T-helper 2 cell treated with Interferon-gamma antibody and Interleukin-4, amounts not matched to agents 5 μg/mL and 100 μg/mL, for 36 hours (primary cell): ENCODE results near the gene DGKB.

Experiments
- DNase-seq: peaks from one replicate; pipeline ENCODE4 v3.0.0; 2021; ENCODE audit warnings: low spot score
- H3K27ac Mint-ChIP-seq: one replicate; pipeline ENCODE4 v1.8.0; 2021; ENCODE audit warnings: mild to moderate bottlenecking, mixed read lengths
- H3K27me3 Mint-ChIP-seq: one replicate; pipeline ENCODE4 v1.8.0; 2021; ENCODE audit warnings: low read depth, mixed read lengths
- H3K36me3 Mint-ChIP-seq: one replicate; pipeline ENCODE4 v1.8.0; 2021; ENCODE audit warnings: low read depth, mixed read lengths
- H3K4me1 Mint-ChIP-seq: one replicate; pipeline ENCODE4 v1.8.0; 2021; ENCODE audit warnings: low read depth, mixed read lengths
- H3K4me3 Mint-ChIP-seq: one replicate; pipeline ENCODE4 v1.8.0; 2022; ENCODE audit warnings: mild to moderate bottlenecking, moderate library complexity, mixed read lengths
- H3K9me3 Mint-ChIP-seq: one replicate; pipeline ENCODE4 v1.8.0; 2021; ENCODE audit warnings: mixed read lengths

DGKB gene

DNA sequence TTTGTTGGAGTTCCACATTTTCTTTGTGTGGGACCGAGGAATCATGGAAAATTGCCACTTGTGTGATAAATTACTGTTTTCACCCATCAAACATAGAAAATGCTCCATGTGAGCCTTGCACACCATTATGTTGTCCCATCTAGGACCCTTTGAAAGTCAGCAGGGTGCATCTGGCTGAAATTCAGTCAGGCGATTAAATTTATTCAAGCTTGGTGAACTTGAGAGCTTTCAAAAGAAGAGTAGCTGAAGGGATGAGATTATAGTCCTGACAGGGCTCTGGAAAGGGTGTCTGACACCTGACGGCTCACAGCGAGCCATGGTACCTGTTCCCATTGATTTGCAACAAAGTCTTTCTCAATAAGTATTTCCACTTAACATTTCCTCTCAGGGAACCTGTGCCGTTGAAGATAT lies 513.4 kb downstream of the DGKB start:
- Mint-ChIP-seq H3K9me3 (peaks cover 4% of the 10 kb centered on the region), H3K36me3 (no peaks in the 10 kb centered on the region), H3K4me1 (no peaks in the 10 kb centered on the region)

DNA sequence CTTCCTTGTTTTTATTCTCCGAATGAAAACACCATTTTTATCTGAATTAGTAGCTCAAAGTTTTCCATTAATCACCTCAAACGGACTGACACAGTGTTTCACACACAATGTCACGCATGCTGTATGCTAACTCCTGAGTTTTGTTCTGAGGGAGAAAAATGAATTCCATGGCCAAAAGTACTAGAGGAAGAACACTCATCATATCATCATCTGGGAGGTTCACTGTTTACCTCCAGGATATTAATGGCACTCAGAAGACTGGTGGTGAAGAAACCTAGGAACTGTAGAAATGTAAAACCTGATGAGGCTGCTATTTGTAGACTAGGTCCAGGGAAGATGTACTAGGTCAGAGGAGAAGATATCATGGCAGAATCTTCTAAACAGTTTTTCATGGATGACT lies 517.5 kb downstream of the DGKB start:
- no peak for DNase-seq
- Mint-ChIP-seq H3K27me3 (no peaks in the 10 kb centered on the region), H3K9me3 (peaks cover 20% of the 10 kb centered on the region), H3K4me3 (no peak overlapping the region), H3K4me1 (no peaks in the 10 kb centered on the region), H3K27ac (no peak overlapping the region), H3K36me3 (no peaks in the 10 kb centered on the region)

More for the DNA sequence above, 513.4 kb downstream of the DGKB start:
- Mint-ChIP-seq H3K4me3 (no peak overlapping the region), H3K27me3 (no peaks in the 10 kb centered on the region), H3K27ac (no peak overlapping the region)
- DNase-seq = no peak

DNA sequence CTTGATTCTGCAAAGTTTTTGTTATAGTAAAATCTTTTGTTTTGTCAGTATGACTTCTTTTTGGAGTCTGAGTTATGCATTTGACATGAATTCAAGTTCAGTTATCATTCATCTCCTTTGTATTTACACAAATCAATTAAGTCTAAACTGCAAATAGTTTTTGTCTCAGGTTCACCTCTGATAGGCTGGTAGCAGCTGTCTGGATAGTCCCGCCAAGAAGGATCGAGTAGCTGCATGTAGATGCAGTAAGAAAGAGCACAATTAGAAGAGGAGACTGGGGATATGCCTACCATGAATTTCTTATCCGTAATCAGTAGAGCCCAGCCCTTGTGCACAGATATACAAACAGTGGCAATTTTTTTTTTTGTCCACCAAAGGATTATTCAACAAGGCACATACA lies 520.6 kb downstream of the DGKB start:
- no peaks in the 10 kb centered on the region for H3K36me3 Mint-ChIP-seq
- H3K4me3 Mint-ChIP-seq = no peak overlapping the region
- H3K27me3 Mint-ChIP-seq = no peaks in the 10 kb centered on the region
- peaks cover 20% of the 10 kb centered on the region for H3K9me3 Mint-ChIP-seq
- no peak overlapping the region for H3K27ac Mint-ChIP-seq
- no peaks in the 10 kb centered on the region for H3K4me1 Mint-ChIP-seq
- no peak for DNase-seq

DNA sequence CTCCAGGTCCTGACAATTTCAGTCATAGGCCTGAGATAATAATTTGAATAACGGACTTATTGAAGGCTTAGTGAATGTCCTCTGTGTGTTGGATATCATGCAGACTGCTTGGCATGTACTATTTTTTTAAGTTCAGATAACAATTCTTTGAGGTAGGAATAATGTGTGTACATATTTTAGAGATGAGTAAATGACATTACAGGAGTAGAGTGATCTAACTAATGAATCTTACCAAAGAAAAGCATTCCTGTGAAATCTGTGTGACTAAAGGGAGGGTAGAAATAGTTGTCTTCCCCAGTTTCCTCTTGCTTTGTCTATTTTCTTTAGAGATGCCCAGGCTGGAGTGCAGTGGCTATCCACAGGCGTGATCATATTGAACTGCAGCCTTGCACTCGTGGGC lies 521.2 kb downstream of the DGKB start:
- Mint-ChIP-seq H3K4me3 (no peak overlapping the region), H3K36me3 (no peaks in the 10 kb centered on the region), H3K9me3 (peaks cover 18% of the 10 kb centered on the region), H3K27me3 (no peaks in the 10 kb centered on the region), H3K27ac (no peak overlapping the region), H3K4me1 (no peaks in the 10 kb centered on the region)
- DNase-seq = no peak

DNA sequence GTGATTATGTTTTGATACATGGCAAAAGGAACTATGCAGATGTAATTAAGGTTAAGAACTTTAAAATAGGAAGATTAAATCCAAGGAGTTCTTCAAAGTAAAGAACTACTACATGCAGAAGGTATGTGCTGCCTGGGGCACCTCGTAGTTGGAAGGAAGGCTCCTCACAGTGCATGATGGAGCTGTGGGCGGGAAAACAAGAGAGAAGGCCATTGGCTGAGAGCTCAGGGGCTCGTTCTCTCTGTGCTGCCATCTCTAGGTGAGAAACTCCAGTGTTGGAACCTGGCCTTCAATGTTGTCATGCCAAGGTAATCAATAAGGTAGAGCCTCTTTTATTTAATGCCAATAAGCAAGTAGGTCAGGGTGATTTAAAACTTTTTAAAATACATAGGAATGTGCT lies 521.7 kb downstream of the DGKB start:
- no peaks in the 10 kb centered on the region for H3K27me3 Mint-ChIP-seq
- H3K4me3 Mint-ChIP-seq = no peak overlapping the region
- H3K4me1 Mint-ChIP-seq = no peaks in the 10 kb centered on the region
- no peaks in the 10 kb centered on the region for H3K36me3 Mint-ChIP-seq
- no peak overlapping the region for H3K27ac Mint-ChIP-seq
- DNase-seq = no peak
- H3K9me3 Mint-ChIP-seq = peaks cover 17% of the 10 kb centered on the region

DNA sequence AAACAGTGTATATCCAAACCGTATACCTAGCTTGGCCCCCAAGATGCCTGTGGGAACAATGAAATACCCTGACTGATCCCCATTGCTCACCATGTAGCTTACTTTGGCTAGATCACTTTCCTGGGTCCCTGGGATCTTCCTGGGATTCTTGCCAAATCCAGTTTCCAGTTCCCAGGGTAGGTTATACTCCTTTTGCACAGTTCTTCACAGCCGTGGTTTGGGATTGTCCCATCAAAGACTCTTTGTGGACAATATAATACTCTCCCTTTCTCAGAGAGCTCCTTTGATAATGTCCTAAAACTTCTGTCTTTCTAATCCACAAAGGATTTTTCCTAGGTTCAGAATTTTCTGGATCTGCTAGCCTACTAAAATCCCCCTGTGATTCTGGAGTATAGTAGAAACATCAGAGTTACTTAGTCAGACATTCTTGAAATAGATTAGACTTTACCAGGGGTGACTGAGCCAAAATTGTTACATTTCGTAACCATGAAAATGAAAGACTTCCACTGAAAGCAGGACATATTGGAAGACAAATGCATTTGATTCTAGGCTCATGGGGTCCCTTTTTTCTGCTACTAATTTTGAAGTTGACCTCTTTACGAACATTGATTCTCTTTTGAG lies 524.8 kb downstream of the DGKB start:
- Mint-ChIP-seq H3K27me3 (no peaks in the 10 kb centered on the region), H3K27ac (no peak overlapping the region), H3K36me3 (no peaks in the 10 kb centered on the region), H3K9me3 (peaks cover 23% of the 10 kb centered on the region), H3K4me1 (no peaks in the 10 kb centered on the region), H3K4me3 (no peak overlapping the region)
- no peak for DNase-seq

DNA sequence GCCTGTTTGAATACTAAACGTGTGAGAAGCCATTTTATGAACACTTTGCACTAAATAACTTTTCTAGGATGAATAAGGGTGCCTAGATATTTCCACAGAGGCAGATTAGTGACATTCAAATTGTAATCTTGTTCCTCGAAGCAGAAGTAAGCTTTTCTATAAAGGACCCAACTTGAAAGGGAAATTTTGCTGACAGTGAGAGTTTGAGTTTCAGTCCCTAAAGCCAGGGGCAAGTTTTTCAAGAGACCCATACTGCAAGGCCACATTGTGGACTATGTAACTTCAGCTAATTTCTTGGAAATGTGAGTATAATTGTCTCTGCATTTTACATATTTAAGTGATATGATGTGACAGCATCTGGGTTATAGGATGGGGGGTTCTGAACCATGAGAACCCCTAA lies 525.8 kb downstream of the DGKB start:
- no peak for DNase-seq
- Mint-ChIP-seq H3K4me3 (no peak overlapping the region), H3K27ac (no peak overlapping the region), H3K36me3 (no peaks in the 10 kb centered on the region), H3K4me1 (no peaks in the 10 kb centered on the region), H3K27me3 (no peaks in the 10 kb centered on the region), H3K9me3 (peaks cover 17% of the 10 kb centered on the region)

DNA sequence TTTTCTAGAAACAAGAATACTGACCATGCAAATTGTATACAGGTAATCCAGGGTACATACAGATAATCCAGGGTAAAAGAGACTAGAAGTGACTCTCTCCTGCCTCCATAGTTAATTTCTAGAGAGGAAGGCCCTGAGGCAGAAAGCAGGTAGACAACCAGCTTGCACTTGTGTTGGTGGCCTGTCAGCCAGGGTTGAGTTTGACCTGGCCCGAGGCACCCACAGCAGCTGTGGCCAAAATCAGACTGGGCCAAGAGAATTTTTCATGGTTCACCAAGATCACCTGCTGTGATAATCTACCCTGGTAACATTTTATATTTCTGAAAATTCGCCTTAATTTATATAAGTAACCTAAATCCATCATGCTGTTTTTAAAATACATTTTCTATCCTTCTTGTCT lies 526.6 kb downstream of the DGKB start:
- no peak overlapping the region for H3K27ac Mint-ChIP-seq
- peaks cover 18% of the 10 kb centered on the region for H3K9me3 Mint-ChIP-seq
- DNase-seq = no peak
- no peak overlapping the region for H3K4me3 Mint-ChIP-seq
- no peaks in the 10 kb centered on the region for H3K27me3 Mint-ChIP-seq
- no peaks in the 10 kb centered on the region for H3K36me3 Mint-ChIP-seq
- H3K4me1 Mint-ChIP-seq = no peaks in the 10 kb centered on the region

DNA sequence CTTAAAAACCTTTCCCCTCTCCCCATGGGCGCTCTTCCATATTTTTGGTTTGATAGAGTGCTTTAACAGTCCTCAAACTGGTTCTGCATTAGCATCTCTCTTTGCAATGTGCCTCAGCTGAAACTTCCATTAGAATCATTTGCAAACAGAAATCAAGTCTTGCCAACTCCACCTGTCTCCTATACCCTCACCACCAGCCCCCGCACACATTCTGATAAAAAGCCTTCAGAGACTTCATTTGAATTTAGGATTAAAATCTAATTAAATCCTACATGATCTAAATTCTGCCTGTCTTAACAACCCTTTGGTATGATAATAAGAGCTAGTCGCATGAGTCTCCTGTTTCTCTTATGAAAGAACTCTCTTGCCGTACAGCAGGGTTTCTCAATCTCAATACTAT lies 528.2 kb downstream of the DGKB start:
- no peak overlapping the region for H3K4me3 Mint-ChIP-seq
- DNase-seq = no peak
- no peak overlapping the region for H3K27ac Mint-ChIP-seq
- H3K4me1 Mint-ChIP-seq = no peaks in the 10 kb centered on the region
- peaks cover 29% of the 10 kb centered on the region for H3K9me3 Mint-ChIP-seq
- H3K27me3 Mint-ChIP-seq = no peaks in the 10 kb centered on the region
- H3K36me3 Mint-ChIP-seq = no peaks in the 10 kb centered on the region

DNA sequence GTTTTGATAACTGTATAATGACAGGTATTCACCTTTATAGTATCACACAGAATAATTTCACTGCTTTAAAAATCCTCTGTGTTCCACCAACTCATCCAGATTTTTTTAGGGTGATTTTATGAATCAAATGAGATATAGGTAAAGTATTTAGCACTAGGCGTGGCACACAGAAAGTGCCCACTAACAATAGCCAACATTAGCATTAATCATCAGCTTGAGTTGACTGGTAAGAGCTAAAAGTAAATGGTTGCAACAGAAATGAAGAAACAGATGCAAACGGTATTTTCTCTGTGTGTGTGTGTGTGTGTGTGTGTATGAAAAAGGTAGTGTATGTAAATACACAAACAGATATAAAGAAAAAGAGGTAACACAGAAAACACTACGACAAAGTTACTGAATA lies 534.3 kb downstream of the DGKB start:
- Mint-ChIP-seq H3K36me3 (no peaks in the 10 kb centered on the region), H3K27ac (no peak overlapping the region), H3K9me3 (peaks cover 31% of the 10 kb centered on the region), H3K4me1 (no peaks in the 10 kb centered on the region), H3K4me3 (no peak overlapping the region), H3K27me3 (no peaks in the 10 kb centered on the region)
- DNase-seq = no peak

DNA sequence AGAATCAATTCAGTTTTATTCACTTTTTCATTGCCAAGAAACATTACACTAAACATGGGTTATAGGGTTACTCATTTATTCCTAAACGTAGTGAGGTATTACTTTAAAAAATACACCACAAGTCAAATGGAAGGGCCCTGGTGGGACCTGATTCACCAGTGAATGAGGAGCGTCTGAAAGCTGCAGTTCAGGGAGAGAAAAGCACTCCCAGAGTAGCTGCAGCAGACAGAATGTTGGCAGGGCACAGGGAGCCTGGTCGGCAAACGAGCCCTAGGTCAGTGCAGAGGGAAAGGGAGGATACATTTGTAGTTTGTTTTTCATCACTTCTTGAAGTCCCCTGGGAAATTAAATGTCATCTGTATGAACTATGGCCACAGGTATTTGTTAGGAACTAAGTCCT lies 551.4 kb downstream of the DGKB start:
- Mint-ChIP-seq H3K27ac (no peak overlapping the region), H3K9me3 (peaks cover 14% of the 10 kb centered on the region), H3K36me3 (no peaks in the 10 kb centered on the region), H3K27me3 (no peaks in the 10 kb centered on the region), H3K4me1 (no peaks in the 10 kb centered on the region), H3K4me3 (no peak overlapping the region)
- DNase-seq = no peak

DNA sequence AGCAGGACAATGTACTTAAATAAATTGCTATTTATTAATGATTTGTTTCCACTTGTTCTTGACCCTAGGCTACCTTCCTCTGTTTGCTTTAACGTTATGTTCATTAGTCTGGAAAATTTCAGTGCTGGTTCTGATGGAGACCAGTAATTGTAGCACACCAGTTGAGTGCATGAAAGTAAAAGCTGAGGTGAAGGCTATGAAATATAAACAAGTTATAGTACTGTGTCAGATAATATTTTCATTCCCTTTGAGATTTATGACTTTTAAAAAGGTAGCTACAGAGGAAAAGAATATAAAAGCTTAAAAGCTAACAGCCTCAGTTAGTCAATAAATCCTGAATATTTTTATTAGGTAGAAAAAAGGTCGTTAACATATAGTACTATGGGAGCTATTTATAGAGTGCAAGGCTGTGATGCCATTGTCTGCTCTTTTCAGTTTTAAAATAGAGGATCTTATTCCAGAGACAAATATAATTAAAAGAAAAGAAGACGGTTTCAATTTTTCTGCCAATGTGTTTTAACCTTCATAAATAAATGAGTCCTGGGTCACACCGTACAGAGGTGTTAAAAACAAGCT lies 561.3 kb downstream of the DGKB start:
- Mint-ChIP-seq H3K27me3 (no peaks in the 10 kb centered on the region), H3K27ac (no peak overlapping the region), H3K4me3 (no peak overlapping the region), H3K4me1 (no peaks in the 10 kb centered on the region), H3K36me3 (no peaks in the 10 kb centered on the region), H3K9me3 (peaks cover 4% of the 10 kb centered on the region)
- no peak for DNase-seq

DNA sequence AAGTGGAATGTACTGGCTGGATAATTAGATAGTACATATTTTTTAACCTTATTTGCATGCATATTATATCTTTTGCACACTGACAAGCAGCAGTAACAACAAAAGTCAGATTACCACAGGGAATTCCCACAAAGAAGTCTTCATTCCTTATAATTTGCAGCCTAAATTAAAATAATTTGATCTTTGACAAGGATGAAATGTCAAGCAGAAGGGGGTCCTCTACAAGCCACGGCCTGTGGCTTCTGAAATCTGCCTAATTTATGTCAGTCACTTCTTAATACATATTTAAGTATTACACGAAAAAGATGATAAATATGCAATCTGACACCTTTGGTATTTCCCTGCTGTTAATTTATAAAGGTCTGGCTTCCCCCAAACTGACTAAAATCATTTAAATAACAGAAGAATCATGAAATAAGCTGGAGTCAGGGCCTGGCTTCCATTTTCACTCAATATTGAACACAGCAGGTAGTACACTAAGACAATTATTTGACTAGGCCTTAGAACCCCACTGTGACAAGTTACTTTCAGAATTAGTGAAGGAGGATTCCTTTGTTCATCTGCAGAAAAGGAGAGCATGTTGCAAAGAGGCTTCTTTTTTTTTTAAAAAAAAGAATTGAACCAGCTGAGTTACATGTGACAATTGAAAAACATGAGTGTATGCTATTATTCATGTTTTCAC lies 562.0 kb downstream of the DGKB start:
- H3K36me3 Mint-ChIP-seq = no peaks in the 10 kb centered on the region
- H3K27ac Mint-ChIP-seq = no peak overlapping the region

DNA sequence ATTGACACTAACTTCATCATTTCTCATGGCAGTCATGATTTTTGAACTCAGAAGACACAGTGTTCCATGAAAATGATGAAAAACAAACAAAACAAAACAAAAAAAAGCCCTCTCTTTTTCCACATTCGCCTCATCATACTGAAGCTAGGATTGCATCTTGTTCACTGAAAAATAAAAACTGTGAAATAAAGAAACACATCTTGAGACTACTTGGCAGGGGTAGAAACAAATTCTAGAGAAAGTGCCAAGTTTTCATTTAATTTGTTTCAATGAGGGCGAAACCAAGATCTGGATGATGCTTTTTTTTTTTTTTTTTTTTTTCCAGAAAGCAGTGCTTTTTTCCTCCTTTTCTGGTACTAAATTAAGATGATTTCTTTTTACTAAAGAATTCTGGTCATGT lies 562.7 kb downstream of the DGKB start:
- no peaks in the 10 kb centered on the region for H3K4me1 Mint-ChIP-seq
- H3K4me3 Mint-ChIP-seq = no peak overlapping the region
- H3K27me3 Mint-ChIP-seq = no peaks in the 10 kb centered on the region
- no peak for DNase-seq
- no peaks in the 10 kb centered on the region for H3K36me3 Mint-ChIP-seq
- peaks cover 4% of the 10 kb centered on the region for H3K9me3 Mint-ChIP-seq
- no peak overlapping the region for H3K27ac Mint-ChIP-seq

More for the DNA sequence above, 562.0 kb downstream of the DGKB start:
- Mint-ChIP-seq H3K27me3 (no peaks in the 10 kb centered on the region), H3K9me3 (peaks cover 4% of the 10 kb centered on the region), H3K4me3 (no peak overlapping the region), H3K4me1 (no peaks in the 10 kb centered on the region)
- no peak for DNase-seq

DNA sequence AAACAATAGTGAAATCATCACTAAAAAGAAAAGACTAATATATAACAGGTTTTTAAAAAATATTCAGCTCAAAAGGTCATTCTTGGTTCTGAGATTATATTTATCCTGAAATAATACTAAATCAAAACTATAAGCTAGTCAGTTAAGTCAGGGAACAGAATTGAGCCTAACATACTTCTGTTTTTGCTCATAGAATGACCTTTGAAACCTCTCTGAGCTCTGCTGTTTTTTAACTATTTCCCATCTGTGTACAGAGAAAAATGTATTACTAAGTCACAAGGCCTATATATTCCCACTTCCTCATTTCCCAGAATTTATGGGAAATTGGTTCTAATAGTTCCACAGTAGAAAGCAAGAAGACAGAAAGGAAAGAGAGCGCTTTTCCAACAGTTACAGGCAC lies 566.3 kb downstream of the DGKB start:
- Mint-ChIP-seq H3K27me3 (no peaks in the 10 kb centered on the region), H3K4me1 (no peaks in the 10 kb centered on the region), H3K27ac (no peak overlapping the region), H3K36me3 (no peaks in the 10 kb centered on the region), H3K4me3 (no peak overlapping the region), H3K9me3 (peaks cover 9% of the 10 kb centered on the region)
- no peak for DNase-seq
